HFFc6 (cell line): ENCODE measurements around the gene CDH23. TPM values are rescaled to one million over a fixed set of nuclear protein-coding genes. Genes with fewer than 3 reads are reported as not detected.

Experiments
- DNase-seq: peaks from one replicate; pipeline ENCODE4 v3.0.0-alpha.2; 2018
- H3K27ac Mint-ChIP-seq: 2 replicates; pipeline ENCODE4 v1.8.0; 2020; ENCODE audit warnings: mild to moderate bottlenecking, mixed read lengths
- H3K27me3 Mint-ChIP-seq: 2 replicates; pipeline ENCODE4 v1.8.0; 2021; ENCODE audit warnings: mild to moderate bottlenecking, moderate library complexity, mixed read lengths; ENCODE audit not compliant: insufficient read depth
- H3K36me3 Mint-ChIP-seq: 2 replicates; pipeline ENCODE4 v1.8.0; 2021; ENCODE audit warnings: low read depth, mixed read lengths
- H3K4me1 Mint-ChIP-seq: 2 replicates; pipeline ENCODE4 v1.8.0; 2020; ENCODE audit warnings: low read depth, mixed read lengths
- H3K4me3 Mint-ChIP-seq: 2 replicates; pipeline ENCODE4 v1.8.0; 2020; ENCODE audit warnings: mild to moderate bottlenecking, moderate library complexity, mixed read lengths
- H3K9me3 Mint-ChIP-seq: 2 replicates; pipeline ENCODE4 v1.8.0; 2020; ENCODE audit warnings: mild to moderate bottlenecking, mixed read lengths
- CTCF ChIP-seq: fragments of 200-600 bp; sonication (generic); IDR thresholded peaks from 2 replicates; pipeline ENCODE4 v1.5.0; 2021; ENCODE audit warnings: antibody characterized with exemption, mild to moderate bottlenecking
- total RNA-seq, 6 experiments: library from RNA; stranded (reverse); fragmentation: NEBNext Ultra II Directional; extraction: Animal tissue kit (Norgen Biotek cat#: 25700); gene quantifications; 2 replicates in 1 of 6; 3 replicates in 5 of 6; pipeline ENCODE4 v1.2.3, GENCODE V29; 2021

Gene CDH23
- total RNA-seq, 6 experiments from 2014 or later: 0.02 to 0.11 (median 0.04) TPM; not detected in 2

- Mint-ChIP-seq H3K27ac (no peak overlapping the region), H3K9me3 (no peaks in the 10 kb centered on the region), H3K36me3 (0 out of 2 replicates have a peak, but pooled peaks cover 2% of the 10 kb centered on the region), H3K4me3 (no peak overlapping the region), H3K4me1 (peaks cover 18% of the 10 kb centered on the region), H3K27me3 (peaks cover 35% of the 10 kb centered on the region)
- TF ChIP-seq CTCF: no peak
- DNase-seq: no peak
Measured at GRCh38 chr10:71717551-71717951, 320.8 kb downstream of the CDH23 start.

- Mint-ChIP-seq H3K27ac (no peak overlapping the region), H3K36me3 (0 out of 2 replicates have a peak, but pooled peaks cover 4% of the 10 kb centered on the region), H3K4me3 (no peak overlapping the region), H3K9me3 (no peaks in the 10 kb centered on the region), H3K27me3 (peaks cover 34% of the 10 kb centered on the region), H3K4me1 (peaks cover 14% of the 10 kb centered on the region)
- DNase-seq: no peak
- no peak for TF ChIP-seq CTCF
Measured at GRCh38 chr10:71718165-71718698, 321.5 kb downstream of the CDH23 start.

GRCh38 chr10:71719042-71719441, 322.3 kb downstream of the CDH23 start:
- Mint-ChIP-seq H3K4me3 (no peak overlapping the region), H3K4me1 (peaks cover 5% of the 10 kb centered on the region), H3K27ac (no peak overlapping the region), H3K27me3 (peaks cover 33% of the 10 kb centered on the region), H3K9me3 (no peaks in the 10 kb centered on the region), H3K36me3 (0 out of 2 replicates have a peak, but pooled peaks cover 4% of the 10 kb centered on the region)
- DNase-seq: peak; percentile 18
- TF ChIP-seq CTCF: no peak

- H3K27ac Mint-ChIP-seq: no peak within 1 kb of the TSS
- peaks cover 33% of the 10 kb centered on the region for H3K27me3 Mint-ChIP-seq
- no peaks in the 10 kb centered on the region for H3K4me1 Mint-ChIP-seq
- no peak for TF ChIP-seq CTCF
- 0 out of 2 replicates have a peak, but pooled peaks cover 4% of the 10 kb centered on the region for H3K36me3 Mint-ChIP-seq
- H3K4me3 Mint-ChIP-seq: no peak within 1 kb of the TSS
- no peaks in the 10 kb centered on the region for H3K9me3 Mint-ChIP-seq
- no peak for DNase-seq
Measured at GRCh38 chr10:71719464-71720201, 322.9 kb downstream of the CDH23 start, which contains the start of gene C10orf105. C10orf105 (minus strand) TSS chr10:71719778; CDS start chr10:71716337, 3,441 bp downstream.

- H3K4me1 Mint-ChIP-seq: no peaks in the 10 kb centered on the region
- no peak for DNase-seq
- peaks cover 33% of the 10 kb centered on the region for H3K27me3 Mint-ChIP-seq
- no peak overlapping the region for H3K4me3 Mint-ChIP-seq
- TF ChIP-seq CTCF: no peak
- H3K9me3 Mint-ChIP-seq: no peaks in the 10 kb centered on the region
- 0 out of 2 replicates have a peak, but pooled peaks cover 4% of the 10 kb centered on the region for H3K36me3 Mint-ChIP-seq
- H3K27ac Mint-ChIP-seq: no peak overlapping the region
Measured at GRCh38 chr10:71720288-71720687, 323.6 kb downstream of the CDH23 start.
